DMS53 treated with DMSO at 0.1 percent for 48 hours (cell line): Measurements from ENCODE around the gene PSD2.
A peak's percentile ranks its signal among the peaks of the same experiment; 100 is the strongest.

Experiments
- DNase-seq: peaks from one replicate; lab custom pipeline; 2025; ENCODE audit not compliant: unreplicated experiment; lab: John Stamatoyannopoulos, UW

The PSD2 gene

GRCh38 chr5:139795074-139796001, at the start of gene PSD2:
TSS of gene PSD2 (plus strand) at chr5:139795808. CDS start at chr5:139809441, 13,633 bp downstream.
- peak; percentile 16 for DNase-seq

DNA sequence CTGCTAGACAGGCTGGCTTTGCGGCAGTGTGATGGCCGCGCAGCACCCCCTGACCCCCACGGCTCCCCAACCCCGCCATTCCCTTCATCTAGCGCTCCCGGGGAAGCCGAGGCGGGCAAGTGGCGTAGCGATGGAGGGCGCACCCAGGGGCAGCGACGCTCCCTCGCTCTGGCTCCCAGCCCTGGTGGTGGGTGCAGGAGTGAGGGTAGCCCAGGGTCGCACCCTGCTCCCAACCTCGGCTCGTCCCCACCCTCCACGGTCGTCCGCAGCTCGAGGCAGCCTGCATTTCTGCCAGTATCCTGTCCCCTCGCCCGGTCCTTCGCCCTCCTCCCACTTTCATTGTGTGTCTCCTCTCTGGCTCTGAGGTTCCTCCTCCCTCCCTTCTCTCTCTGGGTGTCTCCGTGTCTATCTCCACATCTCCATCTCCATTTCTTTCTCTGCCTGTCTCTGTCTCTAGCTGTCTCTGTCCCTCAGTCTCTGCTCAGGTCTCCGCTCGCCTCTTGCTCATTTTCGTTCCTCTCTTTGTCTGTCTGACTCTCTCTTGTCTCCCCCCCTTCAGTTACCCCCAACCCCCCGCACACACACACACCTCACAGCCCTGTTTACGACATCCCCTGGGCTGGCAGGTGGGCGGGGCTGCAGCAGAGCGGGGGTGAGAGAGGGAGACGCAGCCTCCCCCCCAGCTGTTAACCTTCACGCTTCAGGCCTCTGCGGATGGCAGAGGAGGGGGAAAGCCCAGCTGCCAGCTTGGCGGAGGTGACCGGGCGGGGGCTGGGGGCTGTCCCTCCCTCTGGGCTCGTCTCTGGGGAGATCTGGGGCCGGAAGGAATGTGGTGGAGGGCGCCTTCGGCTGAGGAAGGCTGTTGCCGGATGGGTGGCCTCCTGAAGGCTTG, 48.7 kb upstream of the PSD2 start:
- DNase-seq: peak; percentile 38

DNA sequence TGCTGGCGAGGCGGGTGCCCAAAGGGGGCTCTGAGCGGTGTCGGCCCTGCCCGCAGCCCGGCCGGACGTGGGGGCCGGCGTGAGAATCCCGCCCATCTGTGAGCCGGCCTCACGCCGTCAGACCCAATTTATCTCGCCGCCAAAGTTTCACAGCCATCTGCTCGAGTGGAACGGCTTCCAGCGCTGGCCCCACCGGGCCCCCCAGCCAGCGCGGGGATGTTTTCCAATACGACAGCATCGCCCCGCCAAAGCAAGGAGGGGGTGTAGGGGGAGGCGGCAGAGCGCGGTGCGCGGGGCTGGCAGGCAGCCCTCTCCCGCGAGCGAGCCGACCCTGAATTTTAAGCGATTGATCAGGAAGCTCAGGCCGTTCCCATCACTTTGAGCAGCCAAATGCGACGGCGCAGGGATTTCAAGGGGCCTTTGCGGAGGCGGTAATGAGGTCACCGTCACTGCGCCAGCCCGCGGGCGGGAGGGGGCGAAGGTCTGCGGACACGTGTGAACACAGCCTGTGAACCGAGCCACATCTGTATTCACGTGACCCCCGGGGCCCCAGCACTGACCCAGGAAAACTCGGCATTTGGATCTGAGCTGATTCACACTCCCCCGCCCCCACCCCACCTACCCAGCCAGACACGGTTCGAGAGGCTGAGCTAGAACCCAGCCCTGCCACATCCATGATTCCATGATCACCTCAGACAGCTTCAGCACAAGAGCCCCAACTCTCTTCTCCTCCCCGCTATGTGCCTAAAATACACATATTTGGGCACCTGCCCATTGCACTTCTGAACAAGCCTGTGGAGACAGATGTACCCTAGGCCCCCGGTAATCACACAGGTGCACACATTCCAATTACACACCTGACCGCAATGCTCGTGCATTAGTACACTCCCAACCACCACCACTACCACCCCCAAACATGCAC, 47.8 kb upstream of the PSD2 start:
- no peak for DNase-seq

- DNase-seq: no peak
These were observed 47.1 kb upstream of the PSD2 start for GRCh38 chr5:139748505-139748826.

DNA sequence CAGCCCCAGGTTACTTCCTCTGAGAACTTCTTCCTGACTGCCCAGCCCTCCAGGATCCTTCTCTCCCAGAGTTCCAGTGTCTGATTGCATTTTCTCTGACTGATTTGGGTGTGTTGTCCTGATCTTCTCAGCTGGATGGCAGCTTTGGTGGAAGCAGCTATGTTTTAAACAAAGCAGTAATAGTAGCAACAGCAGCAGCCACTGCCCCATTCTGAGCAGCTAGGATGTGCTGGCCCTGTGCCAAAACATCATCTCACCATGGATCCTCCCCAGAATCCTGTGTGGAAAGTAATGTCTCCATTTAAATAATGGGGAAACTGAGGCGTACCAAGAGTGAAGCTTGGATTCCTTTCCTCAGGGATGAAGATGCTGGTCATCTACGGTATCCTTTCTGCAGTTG, 46.4 kb upstream of the PSD2 start:
- DNase-seq: no peak

GRCh38 chr5:139751236-139751635, 44.4 kb upstream of the PSD2 start:
- DNase-seq: no peak

DNA sequence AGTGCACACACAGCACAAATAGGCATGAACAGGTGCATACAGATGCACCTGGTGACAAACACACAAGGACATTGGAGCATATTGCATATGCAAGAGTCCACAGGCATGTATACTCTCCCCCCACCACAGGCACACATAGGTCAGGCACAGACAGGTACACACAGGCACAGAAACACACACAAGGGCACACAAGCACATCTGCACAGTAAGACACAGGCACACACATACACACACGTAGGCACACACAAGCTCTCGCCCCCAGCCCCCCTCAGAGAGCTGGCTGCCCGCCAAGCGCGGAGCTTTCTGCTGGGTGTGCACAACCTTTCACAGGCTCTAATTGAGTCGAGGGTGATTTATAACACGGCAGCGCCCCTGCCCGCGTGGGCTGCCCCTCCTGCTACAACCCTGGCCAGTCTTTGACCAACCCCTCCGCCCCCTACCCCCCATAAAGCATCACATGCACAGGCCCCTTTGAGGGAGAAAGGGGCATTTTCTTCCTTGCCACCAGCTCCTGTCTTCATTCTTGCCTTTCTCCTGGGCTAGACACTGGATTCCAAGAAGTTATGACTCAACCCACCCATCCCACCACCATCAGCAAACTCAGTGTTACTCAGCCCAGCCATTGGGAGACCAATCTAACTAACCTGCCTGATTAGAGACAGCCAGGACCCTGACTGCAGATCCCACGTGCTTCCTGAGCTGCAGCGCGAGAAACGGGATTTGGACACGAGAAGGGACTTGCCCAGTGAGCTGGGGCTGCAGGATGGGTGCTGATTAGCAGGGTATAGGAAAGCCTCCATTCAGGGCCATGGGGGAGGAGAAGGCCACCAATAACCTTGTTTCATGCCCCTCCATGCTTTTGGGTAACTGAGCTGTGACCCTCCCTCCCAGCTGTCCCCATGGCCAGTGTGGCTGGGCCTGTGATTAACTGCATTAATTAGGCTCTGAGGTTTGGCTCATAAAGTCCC, 42.8 kb upstream of the PSD2 start:
- no peak for DNase-seq

GRCh38 chr5:139755892-139756671, 39.5 kb upstream of the PSD2 start:
- DNase-seq: no peak

GRCh38 chr5:139756971-139757370, 38.6 kb upstream of the PSD2 start:
- DNase-seq: no peak

GRCh38 chr5:139757727-139758509, 37.7 kb upstream of the PSD2 start:
- DNase-seq: no peak

- no peak for DNase-seq
These were observed 37.0 kb upstream of the PSD2 start for GRCh38 chr5:139758510-139759075.

- DNase-seq: no peak
These were observed 36.3 kb upstream of the PSD2 start for GRCh38 chr5:139759219-139759721.

- no peak for DNase-seq
These were observed 35.2 kb upstream of the PSD2 start for GRCh38 chr5:139760066-139761056.

DNA sequence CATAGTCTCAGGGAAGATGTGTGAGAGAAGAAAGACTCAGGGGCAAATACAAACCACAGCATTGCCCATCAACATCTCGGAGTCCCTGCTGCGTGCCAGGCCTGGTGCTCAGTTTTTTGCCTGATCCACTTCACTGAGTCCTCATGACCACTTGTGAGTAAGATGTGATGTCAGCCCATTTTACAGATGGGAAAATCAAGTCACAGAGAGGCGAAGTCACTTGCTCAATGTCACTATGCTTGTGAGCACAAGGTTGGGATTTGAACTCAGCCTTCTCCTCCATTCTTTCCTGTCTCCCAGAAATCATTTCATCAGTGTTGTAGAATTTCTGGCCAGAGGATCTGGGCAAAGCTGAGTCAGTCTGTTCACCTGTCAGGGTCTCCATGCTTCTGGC, 34.6 kb upstream of the PSD2 start:
- DNase-seq: no peak

GRCh38 chr5:139761501-139761900, 34.1 kb upstream of the PSD2 start:
- DNase-seq: no peak

- no peak for DNase-seq
These were observed 32.9 kb upstream of the PSD2 start for GRCh38 chr5:139762615-139763170.
